Endothelial cell of umbilical vein (primary cell): Measurements from ENCODE around the gene ZNF416. TPM values are rescaled to one million over a fixed set of nuclear protein-coding genes. Genes with fewer than 3 reads are reported as not detected.

ENCODE experiments used
- BruUV-seq: library from RNA; stranded (reverse); fragments of 400-500 nt; replicated peaks from 2 replicates; lab custom pipeline; 2021; lab: Mats Ljungman, UMichigan
- CTCF ChIA-PET: fragments of 300-600, 350-600 bp; sonication (Branson Sonifier 250); formaldehyde crosslinking; loops from one replicate; lab custom pipeline; 2021; ENCODE audit warnings: antibody characterized with exemption, inconsistent platforms; lab: Charles Lee
- POLR2A ChIA-PET: fragments of 300-600, 350-600 bp; sonication (Branson Sonifier 250); formaldehyde crosslinking; loops from one replicate; lab custom pipeline; 2021; ENCODE audit warnings: antibody characterized with exemption, inconsistent platforms; lab: Charles Lee
- DNase-seq: peaks from one replicate; pipeline ENCODE4 v3.0.0-alpha.2; 2011; ENCODE audit warnings: low read depth, low spot score
- FAIRE-seq: peaks from 2 replicates; lab custom pipeline; 2011; peaks lifted over from hg19 to GRCh38; lab: Jason Lieb, UNC
- H2AFZ ChIP-seq: 2 replicates; pipeline ENCODE4 v1.6.0; 2012; ENCODE audit warnings: low read depth, low read length, control low read depth, inconsistent platforms
- H3K27ac ChIP-seq: 2 replicates; pipeline ENCODE4 v1.5.1; 2011; ENCODE audit warnings: low read depth, mild to moderate bottlenecking, control low read depth, low read length, moderate library complexity; ENCODE audit not compliant: insufficient read depth
- H3K27me3 ChIP-seq, 2 experiments: 2 replicates each; pipeline versions ENCODE4 v1.6.0 to v1.6.1; 2011; ENCODE audit warnings: low read length in 2 of 2, mixed read lengths in 1 of 2; ENCODE audit not compliant: control insufficient read depth in 2 of 2, insufficient read depth in 2 of 2
- H3K36me3 ChIP-seq, 2 experiments: 2 replicates in 1 of 2; 3 replicates in 1 of 2; pipeline ENCODE4 v1.5.1; 2011; ENCODE audit warnings: low read length in 2 of 2, mild to moderate bottlenecking in 1 of 2, moderate library complexity in 1 of 2; ENCODE audit not compliant: control insufficient read depth in 2 of 2, insufficient read depth in 2 of 2; ENCODE audit errors: extremely low read depth in 1 of 2
- H3K4me1 ChIP-seq: 3 replicates; pipeline ENCODE4 v1.5.1; 2011; ENCODE audit warnings: mild to moderate bottlenecking, low read length; ENCODE audit not compliant: control insufficient read depth, insufficient read depth; ENCODE audit errors: extremely low read depth
- H3K4me2 ChIP-seq: 2 replicates; pipeline ENCODE4 v1.6.1; 2011; ENCODE audit warnings: low read length, control low read depth, mixed read lengths; ENCODE audit not compliant: insufficient read depth
- H3K4me3 ChIP-seq, 3 experiments: fragments of 200-600 bp in 1 of 3; sonication (generic), shearing (Covaris generic) in 1 of 3; replicated peaks in 1 of 3; 2 replicates each; pipeline ENCODE4 v1.5.1; 2011 to 2016; ENCODE audit warnings: control low read depth in 3 of 3, low read length in 3 of 3, mild to moderate bottlenecking in 2 of 3, inconsistent platforms in 1 of 3, low read depth in 1 of 3, moderate library complexity in 1 of 3; ENCODE audit not compliant: insufficient read depth in 1 of 3
- H3K79me2 ChIP-seq: 2 replicates; pipeline ENCODE4 v1.6.0; 2012; ENCODE audit warnings: low read length, inconsistent platforms; ENCODE audit not compliant: control insufficient read depth, insufficient read depth
- H3K9ac ChIP-seq: replicated peaks from 2 replicates; pipeline ENCODE3; 2011; ENCODE audit warnings: low read length, control low read depth; ENCODE audit not compliant: insufficient read depth; ENCODE audit errors: extremely low read depth
- H3K9me1 ChIP-seq: replicated peaks from 3 replicates; pipeline ENCODE4 v1.6.0; 2011; ENCODE audit warnings: mild to moderate bottlenecking, low read length; ENCODE audit not compliant: control insufficient read depth, insufficient read depth; ENCODE audit errors: extremely low read depth
- H3K9me3 ChIP-seq: replicated peaks from 2 replicates; pipeline ENCODE4 v1.5.1; 2012; ENCODE audit warnings: low read length, inconsistent platforms; ENCODE audit not compliant: control insufficient read depth, insufficient read depth
- H4K20me1 ChIP-seq: replicated peaks from 2 replicates; pipeline ENCODE3; 2011; ENCODE audit warnings: mild to moderate bottlenecking, low read length; ENCODE audit not compliant: control insufficient read depth, insufficient read depth; ENCODE audit errors: extremely low read depth
- CTCF ChIP-seq, 2 donors: IDR thresholded peaks; 1 replicate in 1 of 2; 2 replicates in 1 of 2; pipeline ENCODE4 v1.5.1; 2011; ENCODE audit warnings: low read length in 2 of 2, mild to moderate bottlenecking in 2 of 2, moderate library complexity in 2 of 2, control low read depth in 1 of 2, inconsistent platforms in 1 of 2, low read depth in 1 of 2; ENCODE audit not compliant: insufficient read depth in 1 of 2; ENCODE audit errors: extremely low read depth in 1 of 2
- EZH2 ChIP-seq: IDR thresholded peaks from 2 replicates; pipeline ENCODE4 v1.6.1; 2012; ENCODE audit warnings: borderline replicate concordance, low read depth, mild to moderate bottlenecking, moderate library complexity, low read length, inconsistent platforms; ENCODE audit not compliant: severe bottlenecking
- FOS ChIP-seq: IDR thresholded peaks from 2 replicates; pipeline ENCODE4 v1.6.1; 2011; ENCODE audit warnings: mild to moderate bottlenecking, low read length, moderate library complexity, borderline replicate concordance; ENCODE audit not compliant: insufficient read depth
- GATA2 ChIP-seq: IDR thresholded peaks from 2 replicates; pipeline ENCODE4 v1.7.0; 2011; ENCODE audit warnings: low read depth, mild to moderate bottlenecking, moderate library complexity, mixed read lengths, low read length; ENCODE audit not compliant: insufficient read length, insufficient read depth
- JUN ChIP-seq: IDR thresholded peaks from 2 replicates; pipeline ENCODE4 v1.6.1; 2011; ENCODE audit warnings: borderline replicate concordance, low read depth; ENCODE audit not compliant: insufficient read length, insufficient read depth
- MYC ChIP-seq: IDR thresholded peaks from one replicate; pipeline ENCODE4 v1.6.1; 2011; ENCODE audit warnings: mild to moderate bottlenecking, low read depth, low read length
- POLR2A ChIP-seq: IDR thresholded peaks from 2 replicates; pipeline ENCODE4 v1.6.1; 2012; ENCODE audit warnings: low read depth, mild to moderate bottlenecking, control low read depth, low read length
- POLR2AphosphoS5 ChIP-seq: IDR thresholded peaks from 2 replicates; pipeline ENCODE4 v1.6.1; 2012; ENCODE audit warnings: low read depth, mild to moderate bottlenecking, control low read depth, low read length, moderate library complexity; ENCODE audit not compliant: insufficient read depth
- dilution Hi-C: fragments of 300-500 bp; cut with MboI; formaldehyde crosslinking; loops from one replicate; pipeline ENCODE4 v1.15.0; 2019; ENCODE audit warnings: low sequenced_read_pairs; ENCODE audit not compliant: extremely low pct_ligation_motif_present
- intact Hi-C: fragments of 100-400 bp; cut with micrococcal nuclease; formaldehyde crosslinking; loops from one replicate; pipeline ENCODE4 v1.10.0; 2022
- polyA plus RNA-seq, 4 experiments: library from polyadenylated mRNA; depleted of rRNA in 3 of 4; stranded (reverse) in 3 of 4; unstranded in 1 of 4; fragments of >200 nt; gene quantifications; 2 replicates each; pipeline versions ENCODE4 v1.2.1 to v1.2.3, GENCODE V29; 2011 to 2012; ENCODE audit warnings: missing spikeins in 1 of 4
- total RNA-seq: library from RNA; stranded (reverse); gene quantifications from 2 replicates; pipeline ENCODE4 v1.2.3, GENCODE V29; 2021
- TF ChIP-seq, protein P1 (sequence below): IDR thresholded peaks from 2 replicates; pipeline ENCODE4 v1.6.1; 2011; ENCODE audit not compliant: insufficient read depth, insufficient read length

Gene ZNF416
- total and polyA plus RNA-seq, 2 donors (not counting 3 experiments of a cell fraction or from before 2014, with no cell fraction given): 1.4 to 3.8 TPM

DNA sequence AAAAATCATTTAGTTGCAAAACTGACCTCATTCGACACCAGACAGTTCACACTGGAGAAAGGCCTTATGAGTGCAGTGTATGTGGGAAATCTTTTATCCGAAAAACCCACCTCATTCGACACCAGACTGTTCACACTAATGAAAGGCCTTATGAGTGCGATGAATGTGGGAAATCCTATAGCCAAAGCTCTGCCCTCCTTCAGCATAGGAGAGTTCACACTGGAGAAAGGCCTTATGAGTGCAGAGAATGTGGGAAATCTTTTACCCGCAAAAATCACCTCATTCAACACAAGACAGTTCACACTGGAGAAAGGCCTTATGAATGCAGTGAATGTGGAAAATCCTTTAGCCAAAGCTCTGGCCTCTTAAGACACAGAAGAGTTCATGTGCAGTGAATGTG, 28.2 kb upstream of the ZNF416 start:
- Histone ChIP-seq H3K79me2 (no peaks in the 10 kb centered on the region), H2AFZ (no peak overlapping the region), H4K20me1 (no peaks in the 10 kb centered on the region), H3K27ac (no peak overlapping the region), H3K4me1 (no peaks in the 10 kb centered on the region), H3K4me3 (no peak overlapping the region), H3K4me2 (no peak overlapping the region), H3K27me3 (no peaks in the 10 kb centered on the region), H3K9me3 (peaks cover 3% of the 10 kb centered on the region), H3K9ac (no peak overlapping the region), H3K9me1 (no peaks in the 10 kb centered on the region), H3K36me3 (peaks cover 0 to 5% of the 10 kb centered on the region in 2 experiments)
- POLR2A ChIA-PET: no interaction called here
- dilution Hi-C loops: no loop called here
- TF ChIP-seq MYC: no peak
- no peak for TF ChIP-seq GATA2
- TF ChIP-seq JUN: no peak
- TF ChIP-seq POLR2AphosphoS5: no peak
- no peak for TF ChIP-seq FOS
- no peak for TF ChIP-seq EZH2
- TF ChIP-seq, protein P1, sequence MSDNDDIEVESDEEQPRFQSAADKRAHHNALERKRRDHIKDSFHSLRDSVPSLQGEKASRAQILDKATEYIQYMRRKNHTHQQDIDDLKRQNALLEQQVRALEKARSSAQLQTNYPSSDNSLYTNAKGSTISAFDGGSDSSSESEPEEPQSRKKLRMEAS: no peak
- no peak for TF ChIP-seq CTCF (IDR thresholded peaks at IDR 0.05; ENCODE audit: extremely low read depth in 1 of 2, insufficient read depth in 1 of 2, low read depth in 1 of 2, low read length in 2 of 2)
- no peak for TF ChIP-seq POLR2A
- CTCF ChIA-PET: no interaction called here
- intact Hi-C loops: no loop called here
- no peak for DNase-seq
- BruUV-seq: no TSS peak
- FAIRE-seq: no peak
